HepG2 (cell line): ENCODE results near the gene LEMD2. TPM values are rescaled to one million over a fixed set of nuclear protein-coding genes. Genes with fewer than 3 reads are reported as not detected.

Experiments
- DR1 ChIP-seq: sonication (generic); formaldehyde crosslinking; IDR thresholded peaks from 2 replicates; pipeline ENCODE4 v1.8.0; 2021; ENCODE audit warnings: mild to moderate bottlenecking, missing genetic modification reagents, inconsistent platforms
- JARID2 ChIP-seq: sonication (generic); formaldehyde crosslinking; IDR thresholded peaks from 2 replicates; pipeline ENCODE4 v1.8.1; 2023; ENCODE audit warnings: missing genetic modification reagents, inconsistent platforms; ENCODE audit not compliant: insufficient replicate concordance
- PPARG ChIP-seq: conservative IDR thresholded peaks from 2 replicates; pipeline ENCODE4 v1.6.1; 2016; ENCODE audit warnings: missing biosample characterization, missing genetic modification reagents
- RBM39 ChIP-seq: fragments of 200-400 bp; formaldehyde crosslinking; IDR thresholded peaks from one replicate; pipeline ENCODE4 v1.6.1; 2018; ENCODE audit warnings: antibody characterized with exemption, mild to moderate bottlenecking, low read depth, low read length; ENCODE audit not compliant: poor library complexity, severe bottlenecking
- RFX1 ChIP-seq: fragments of 450-650 bp; IDR thresholded peaks from 2 replicates; pipeline ENCODE4 v1.6.1; 2017
- SRY ChIP-seq: sonication (generic); formaldehyde crosslinking; IDR thresholded peaks from 2 replicates; pipeline ENCODE4 v1.8.0; 2022; ENCODE audit warnings: mild to moderate bottlenecking, missing genetic modification reagents
- TBX3 ChIP-seq: fragments of 450-650 bp; IDR thresholded peaks from 2 replicates; pipeline ENCODE4 v1.6.1; 2017; ENCODE audit warnings: antibody characterized with exemption, mild to moderate bottlenecking, inconsistent platforms, borderline replicate concordance
- TGIF2 ChIP-seq: IDR thresholded peaks from 2 replicates; pipeline ENCODE4 v1.6.1; 2016; ENCODE audit warnings: control low read depth, missing compliant biosample characterization
- THYN1 ChIP-seq: sonication (generic); formaldehyde crosslinking; IDR thresholded peaks from 2 replicates; pipeline ENCODE4 v1.8.1; 2023; ENCODE audit warnings: low read depth, mild to moderate bottlenecking, moderate library complexity, missing genetic modification reagents, borderline replicate concordance
- ZBTB7A ChIP-seq: sonication (generic); formaldehyde crosslinking; IDR thresholded peaks from 2 replicates; pipeline ENCODE4 v1.8.0; 2022; ENCODE audit warnings: mild to moderate bottlenecking, missing genetic modification reagents
- ZFP37 ChIP-seq: sonication (generic); formaldehyde crosslinking; IDR thresholded peaks from 2 replicates; pipeline ENCODE4 v1.4.0; 2020; ENCODE audit warnings: missing genetic modification reagents, borderline replicate concordance
- ZNF124 ChIP-seq: sonication (generic); formaldehyde crosslinking; IDR thresholded peaks from 2 replicates; pipeline ENCODE4 v1.4.0; 2020; ENCODE audit warnings: missing genetic modification reagents
- ZNF274 ChIP-seq: sonication (generic); formaldehyde crosslinking; IDR thresholded peaks from 2 replicates; pipeline ENCODE4 v1.5.1; 2020; ENCODE audit warnings: mild to moderate bottlenecking, missing genetic modification reagents
- ZNF558 ChIP-seq: sonication (generic); formaldehyde crosslinking; IDR thresholded peaks from 2 replicates; pipeline ENCODE4 v1.9.0; 2022; ENCODE audit warnings: mild to moderate bottlenecking, missing genetic modification reagents, borderline replicate concordance
- ZNF850 ChIP-seq: sonication (generic); formaldehyde crosslinking; conservative IDR thresholded peaks from 2 replicates; pipeline ENCODE4 v1.9.0; 2021; ENCODE audit warnings: mild to moderate bottlenecking, missing genetic modification reagents
- ZSCAN21 ChIP-seq: sonication (generic); formaldehyde crosslinking; IDR thresholded peaks from 2 replicates; pipeline ENCODE4 v1.8.0; 2022; ENCODE audit warnings: mild to moderate bottlenecking, missing genetic modification reagents, moderate library complexity, borderline replicate concordance
- polyA plus RNA-seq, 8 experiments: library from polyadenylated mRNA; depleted of rRNA in 3 of 8; stranded (reverse) in 7 of 8; unstranded in 1 of 8; fragments of >200 nt; fragmentation: Illumina TruSeq in 4 of 8; extraction: Trizol in 4 of 8; gene quantifications; 2 replicates each; pipeline versions ENCODE4 v1.2.1 to v1.2.3, GENCODE V29; 2011 to 2016; ENCODE audit warnings: low read depth in 4 of 8, missing spikeins in 1 of 8, mixed read lengths in 1 of 8; ENCODE audit not compliant: insufficient read depth in 1 of 8
- total RNA-seq, 5 experiments: library from RNA; depleted of rRNA; stranded (reverse); fragments of >200 nt; fragmentation: Illumina TruSeq; extraction: Trizol; gene quantifications; 2 replicates each; pipeline ENCODE4 v1.2.3, GENCODE V29; 2016; ENCODE audit warnings: low read depth in 1 of 5
- TF ChIP-seq, protein P1 (sequence below): sonication (generic); formaldehyde crosslinking; IDR thresholded peaks from 2 replicates; pipeline ENCODE4 v1.5.0; 2020; ENCODE audit warnings: mild to moderate bottlenecking, missing genetic modification reagents, borderline replicate concordance
- TF ChIP-seq, protein P2 (sequence below): sonication (generic); formaldehyde crosslinking; IDR thresholded peaks from 2 replicates; pipeline ENCODE4 v1.5.1; 2020; ENCODE audit warnings: mild to moderate bottlenecking, missing genetic modification reagents, borderline replicate concordance

Gene LEMD2
- total and polyA plus RNA-seq, 2 of the 13 experiments (the other 11 are each of a cell fraction or from before 2014, with no cell fraction given), result 45.2 to 62.9 TPM

DNA sequence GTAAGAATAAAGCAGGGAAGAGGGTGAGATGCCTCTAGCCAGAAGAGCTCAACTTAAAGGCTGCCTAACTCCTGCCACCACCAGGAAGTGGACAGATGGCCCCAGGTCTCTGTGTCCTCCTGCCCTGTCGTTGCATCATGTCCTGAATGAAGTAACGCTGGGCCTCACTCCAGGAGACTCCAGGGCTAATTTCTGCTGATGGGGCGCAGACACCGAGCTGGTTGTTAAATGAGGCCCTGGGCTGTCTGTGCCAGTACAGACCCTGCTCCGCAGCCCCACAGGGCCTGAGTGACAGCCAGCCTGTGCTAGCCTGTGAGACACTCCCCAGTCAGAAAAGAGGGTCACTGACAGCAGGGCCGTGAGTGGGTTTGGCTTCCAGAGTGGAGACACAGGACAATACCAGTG, 48.7 kb downstream of the LEMD2 start (continued):
- TF ChIP-seq, protein P1, sequence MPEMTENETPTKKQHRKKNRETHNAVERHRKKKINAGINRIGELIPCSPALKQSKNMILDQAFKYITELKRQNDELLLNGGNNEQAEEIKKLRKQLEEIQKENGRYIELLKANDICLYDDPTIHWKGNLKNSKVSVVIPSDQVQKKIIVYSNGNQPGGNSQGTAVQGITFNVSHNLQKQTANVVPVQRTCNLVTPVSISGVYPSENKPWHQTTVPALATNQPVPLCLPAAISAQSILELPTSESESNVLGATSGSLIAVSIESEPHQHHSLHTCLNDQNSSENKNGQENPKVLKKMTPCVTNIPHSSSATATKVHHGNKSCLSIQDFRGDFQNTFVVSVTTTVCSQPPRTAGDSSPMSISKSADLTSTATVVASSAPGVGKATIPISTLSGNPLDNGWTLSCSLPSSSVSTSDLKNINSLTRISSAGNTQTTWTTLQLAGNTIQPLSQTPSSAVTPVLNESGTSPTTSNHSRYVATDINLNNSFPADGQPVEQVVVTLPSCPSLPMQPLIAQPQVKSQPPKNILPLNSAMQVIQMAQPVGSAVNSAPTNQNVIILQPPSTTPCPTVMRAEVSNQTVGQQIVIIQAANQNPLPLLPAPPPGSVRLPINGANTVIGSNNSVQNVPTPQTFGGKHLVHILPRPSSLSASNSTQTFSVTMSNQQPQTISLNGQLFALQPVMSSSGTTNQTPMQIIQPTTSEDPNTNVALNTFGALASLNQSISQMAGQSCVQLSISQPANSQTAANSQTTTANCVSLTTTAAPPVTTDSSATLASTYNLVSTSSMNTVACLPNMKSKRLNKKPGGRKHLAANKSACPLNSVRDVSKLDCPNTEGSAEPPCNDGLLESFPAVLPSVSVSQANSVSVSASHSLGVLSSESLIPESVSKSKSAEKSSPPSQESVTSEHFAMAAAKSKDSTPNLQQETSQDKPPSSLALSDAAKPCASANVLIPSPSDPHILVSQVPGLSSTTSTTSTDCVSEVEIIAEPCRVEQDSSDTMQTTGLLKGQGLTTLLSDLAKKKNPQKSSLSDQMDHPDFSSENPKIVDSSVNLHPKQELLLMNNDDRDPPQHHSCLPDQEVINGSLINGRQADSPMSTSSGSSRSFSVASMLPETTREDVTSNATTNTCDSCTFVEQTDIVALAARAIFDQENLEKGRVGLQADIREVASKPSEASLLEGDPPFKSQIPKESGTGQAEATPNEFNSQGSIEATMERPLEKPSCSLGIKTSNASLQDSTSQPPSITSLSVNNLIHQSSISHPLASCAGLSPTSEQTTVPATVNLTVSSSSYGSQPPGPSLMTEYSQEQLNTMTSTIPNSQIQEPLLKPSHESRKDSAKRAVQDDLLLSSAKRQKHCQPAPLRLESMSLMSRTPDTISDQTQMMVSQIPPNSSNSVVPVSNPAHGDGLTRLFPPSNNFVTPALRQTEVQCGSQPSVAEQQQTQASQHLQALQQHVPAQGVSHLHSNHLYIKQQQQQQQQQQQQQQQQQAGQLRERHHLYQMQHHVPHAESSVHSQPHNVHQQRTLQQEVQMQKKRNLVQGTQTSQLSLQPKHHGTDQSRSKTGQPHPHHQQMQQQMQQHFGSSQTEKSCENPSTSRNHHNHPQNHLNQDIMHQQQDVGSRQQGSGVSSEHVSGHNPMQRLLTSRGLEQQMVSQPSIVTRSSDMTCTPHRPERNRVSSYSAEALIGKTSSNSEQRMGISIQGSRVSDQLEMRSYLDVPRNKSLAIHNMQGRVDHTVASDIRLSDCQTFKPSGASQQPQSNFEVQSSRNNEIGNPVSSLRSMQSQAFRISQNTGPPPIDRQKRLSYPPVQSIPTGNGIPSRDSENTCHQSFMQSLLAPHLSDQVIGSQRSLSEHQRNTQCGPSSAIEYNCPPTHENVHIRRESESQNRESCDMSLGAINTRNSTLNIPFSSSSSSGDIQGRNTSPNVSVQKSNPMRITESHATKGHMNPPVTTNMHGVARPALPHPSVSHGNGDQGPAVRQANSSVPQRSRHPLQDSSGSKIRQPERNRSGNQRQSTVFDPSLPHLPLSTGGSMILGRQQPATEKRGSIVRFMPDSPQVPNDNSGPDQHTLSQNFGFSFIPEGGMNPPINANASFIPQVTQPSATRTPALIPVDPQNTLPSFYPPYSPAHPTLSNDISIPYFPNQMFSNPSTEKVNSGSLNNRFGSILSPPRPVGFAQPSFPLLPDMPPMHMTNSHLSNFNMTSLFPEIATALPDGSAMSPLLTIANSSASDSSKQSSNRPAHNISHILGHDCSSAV (CRISPR knock-in tag), result no peak
- TF ChIP-seq ZNF124 (CRISPR knock-in tag) (no peak), THYN1 (CRISPR knock-in tag) (no peak), ZBTB7A (no peak), DR1 (CRISPR knock-in tag) (no peak), ZNF850 (CRISPR knock-in tag) (no peak), RBM39 (no peak), ZSCAN21 (0 out of 2 replicates have a peak, but pooled peaks have one; percentile 27), ZFP37 (no peak), RFX1 (no peak), TBX3 (no peak), JARID2 (CRISPR knock-in tag) (no peak), PPARG (no peak), ZNF274 (CRISPR knock-in tag) (peak; percentile 42; the same call in 1 of the 2 replicates), SRY (CRISPR knock-in tag) (no peak), ZNF558 (no peak), TGIF2 (CRISPR knock-in tag) (peak; percentile 42; the same call in 1 of the 2 replicates)
- TF ChIP-seq, protein P2, sequence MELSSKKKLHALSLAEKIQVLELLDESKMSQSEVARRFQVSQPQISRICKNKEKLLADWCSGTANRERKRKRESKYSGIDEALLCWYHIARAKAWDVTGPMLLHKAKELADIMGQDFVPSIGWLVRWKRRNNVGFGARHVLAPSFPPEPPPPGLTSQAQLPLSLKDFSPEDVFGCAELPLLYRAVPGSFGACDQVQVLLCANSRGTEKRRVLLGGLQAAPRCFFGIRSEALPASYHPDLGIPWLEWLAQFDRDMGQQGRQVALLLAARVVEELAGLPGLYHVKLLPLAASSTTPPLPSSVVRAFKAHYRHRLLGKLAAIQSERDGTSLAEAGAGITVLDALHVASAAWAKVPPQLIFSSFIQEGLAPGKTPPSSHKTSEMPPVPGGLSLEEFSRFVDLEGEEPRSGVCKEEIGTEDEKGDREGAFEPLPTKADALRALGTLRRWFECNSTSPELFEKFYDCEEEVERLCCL (CRISPR knock-in tag), result no peak
